ENCODE results near the gene SAA1.

DNA sequence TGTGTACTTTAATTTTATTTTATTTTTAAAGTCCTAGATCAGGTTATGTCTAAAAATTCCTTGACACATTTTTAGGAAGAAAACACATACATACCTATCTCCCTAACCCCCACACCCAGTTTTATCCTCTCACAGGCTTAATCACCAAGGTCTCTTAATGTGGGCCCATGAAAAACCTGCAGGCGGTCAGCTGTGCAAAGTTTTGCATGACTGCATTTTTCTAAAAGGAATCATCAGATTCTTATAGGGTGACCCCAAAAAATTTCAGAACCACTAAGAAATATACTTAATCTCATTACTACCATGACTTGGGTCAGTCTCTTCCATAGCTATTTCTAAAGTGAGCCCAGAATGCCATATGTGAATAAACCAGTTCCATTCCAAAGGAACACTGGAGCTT is 19.8 kb downstream of the SAA1 start:
- TF ChIP-seq, protein P1, sequence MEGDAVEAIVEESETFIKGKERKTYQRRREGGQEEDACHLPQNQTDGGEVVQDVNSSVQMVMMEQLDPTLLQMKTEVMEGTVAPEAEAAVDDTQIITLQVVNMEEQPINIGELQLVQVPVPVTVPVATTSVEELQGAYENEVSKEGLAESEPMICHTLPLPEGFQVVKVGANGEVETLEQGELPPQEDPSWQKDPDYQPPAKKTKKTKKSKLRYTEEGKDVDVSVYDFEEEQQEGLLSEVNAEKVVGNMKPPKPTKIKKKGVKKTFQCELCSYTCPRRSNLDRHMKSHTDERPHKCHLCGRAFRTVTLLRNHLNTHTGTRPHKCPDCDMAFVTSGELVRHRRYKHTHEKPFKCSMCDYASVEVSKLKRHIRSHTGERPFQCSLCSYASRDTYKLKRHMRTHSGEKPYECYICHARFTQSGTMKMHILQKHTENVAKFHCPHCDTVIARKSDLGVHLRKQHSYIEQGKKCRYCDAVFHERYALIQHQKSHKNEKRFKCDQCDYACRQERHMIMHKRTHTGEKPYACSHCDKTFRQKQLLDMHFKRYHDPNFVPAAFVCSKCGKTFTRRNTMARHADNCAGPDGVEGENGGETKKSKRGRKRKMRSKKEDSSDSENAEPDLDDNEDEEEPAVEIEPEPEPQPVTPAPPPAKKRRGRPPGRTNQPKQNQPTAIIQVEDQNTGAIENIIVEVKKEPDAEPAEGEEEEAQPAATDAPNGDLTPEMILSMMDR (IDR thresholded peaks at IDR 0.05) = no peak
- TF ChIP-seq POLR2A (IDR thresholded peaks at IDR 0.05) = no peak
